ENCODE data around the gene NRBP1. TPM values are rescaled to one million over a fixed set of nuclear protein-coding genes. Genes with fewer than 3 reads are reported as not detected.

Gene NRBP1
- total and polyA plus RNA-seq, 2 of the 8 experiments (the other 6 are each of a cell fraction or from before 2014, with no cell fraction given): 115 to 145 TPM

- TF ChIP-seq SIN3A (conservative IDR thresholded peaks at IDR 0.05 in 1 of 2, IDR thresholded peaks at IDR 0.05 in 1 of 2; ENCODE audit: low read depth in 1 of 2, low read length in 2 of 2) (peak; percentile 57 to 84; a peak in 3 of 4 replicates), KDM4A (IDR thresholded peaks at IDR 0.05; ENCODE audit: low read depth, low read length, severe bottlenecking) (peak; percentile 83), RBBP5 (IDR thresholded peaks at IDR 0.05; ENCODE audit: borderline replicate concordance, low read depth, low read length) (peak; percentile 40; the same call in 1 of the 2 replicates), JUN (IDR thresholded peaks at IDR 0.05; ENCODE audit: low read depth, low read length) (no peak), POU5F1 (IDR thresholded peaks at IDR 0.05; ENCODE audit: low read depth, low read length) (no peak), POLR2A (IDR thresholded peaks at IDR 0.05; ENCODE audit: control extremely low read depth in 1 of 2, low read depth in 2 of 2, low read length in 2 of 2) (peak; percentile 61 to 80), ASH2L (IDR thresholded peaks at IDR 0.05; ENCODE audit: low read length) (peak; percentile 74), EGR1 (IDR thresholded peaks at IDR 0.05; ENCODE audit: borderline replicate concordance, low read depth, low read length) (0 out of 2 replicates have a peak, but pooled peaks have one; percentile 6), POLR2AphosphoS5 (IDR thresholded peaks at IDR 0.05; ENCODE audit: low read depth, low read length) (peak; percentile 65), TAF1 (IDR thresholded peaks at IDR 0.05; ENCODE audit: low read depth, low read length) (peak; percentile 81)
These were observed at the start of gene NRBP1 (continued) for GRCh38 chr2:27428213-27428977.

All from H1 (cell line).